Activated T-cell treated with anti-CD3 and anti-CD28 coated beads, Interleukin-2, amount 50 U/mL, for 72 hours (primary cell): Measurements from ENCODE around the gene DOC2A. TPM values are rescaled to one million over a fixed set of nuclear protein-coding genes. Genes with fewer than 3 reads are reported as not detected.

Experiments used
- ATAC-seq, 2 donors: fragments of 150-1000 bp; cut with Tn5 transposase; replicated peaks in 1 of 2; 2 replicates each; pipeline ENCODE4 v1.10.0; 2021; ENCODE audit warnings: moderate library complexity in 2 of 2, mild to moderate bottlenecking in 1 of 2
- DNase-seq, 2 donors: peaks; one replicate each; pipeline ENCODE4 v3.0.0; 2021 to 2022; ENCODE audit warnings: mixed read lengths in 1 of 2
- H3K27ac Mint-ChIP-seq: one replicate; pipeline ENCODE4 v1.8.0; 2022; ENCODE audit warnings: mild to moderate bottlenecking, moderate library complexity, mixed read lengths
- H3K27me3 Mint-ChIP-seq: one replicate; pipeline ENCODE4 v1.8.0; 2022; ENCODE audit warnings: low read depth, mixed read lengths
- H3K36me3 Mint-ChIP-seq, 2 donors: one replicate each; pipeline ENCODE4 v1.8.0; 2022; ENCODE audit warnings: mixed read lengths in 2 of 2, mild to moderate bottlenecking in 1 of 2; ENCODE audit not compliant: insufficient read depth in 2 of 2
- H3K4me1 Mint-ChIP-seq: one replicate; pipeline ENCODE4 v1.8.0; 2022; ENCODE audit warnings: low read depth, mixed read lengths
- H3K4me3 Mint-ChIP-seq, 2 donors: one replicate each; pipeline ENCODE4 v1.8.0; 2022; ENCODE audit warnings: mild to moderate bottlenecking in 2 of 2, mixed read lengths in 2 of 2, moderate library complexity in 2 of 2
- H3K9me3 Mint-ChIP-seq, 2 donors: one replicate each; pipeline ENCODE4 v1.8.0; 2022; ENCODE audit warnings: mixed read lengths in 2 of 2
- total RNA-seq, 2 donors: library from RNA; stranded (reverse); gene quantifications; one replicate each; pipeline ENCODE4 v1.2.3, GENCODE V29; 2022

The DOC2A gene
- total RNA-seq, 2 donors from 2014 or later: 0.43 TPM; not detected in 1

- Mint-ChIP-seq H3K27me3 (no peaks in the 10 kb centered on the region), H3K36me3 (peaks cover 1 to 5% of the 10 kb centered on the region in 2 donors), H3K4me3 (peak within 1 kb of the TSS; percentile 97 to 98), H3K27ac (peak within 1 kb of the TSS; percentile 92), H3K9me3 (no peaks in the 10 kb centered on the region), H3K4me1 (peaks cover 25% of the 10 kb centered on the region)
- peak; percentile 69 to 70 for ATAC-seq
- DNase-seq: peak; percentile 91 to 92
Observed at GRCh38 chr16:29995324-29995910, 15.4 kb downstream of the DOC2A start, which contains the start of gene HIRIP3. HIRIP3 (minus strand) TSS chr16:29995617; CDS start chr16:29995605, 12 bp downstream.

- Mint-ChIP-seq H3K4me3 (peak overlapping the region; percentile 97 to 98), H3K9me3 (no peaks in the 10 kb centered on the region), H3K36me3 (peaks cover 1 to 5% of the 10 kb centered on the region in 2 donors), H3K4me1 (peaks cover 25% of the 10 kb centered on the region), H3K27me3 (no peaks in the 10 kb centered on the region), H3K27ac (peak overlapping the region; percentile 92)
- ATAC-seq (peak in 1 of 2 donors; percentile 51), DNase-seq (peak in 1 of 2 donors; percentile 80)
Observed at GRCh38 chr16:29994600-29995323, 16.1 kb downstream of the DOC2A start.

GRCh38 chr16:29993903-29994599 lies 16.8 kb downstream of the DOC2A start:
- ATAC-seq (no peak), DNase-seq (no peak)
- Mint-ChIP-seq H3K27ac (peak overlapping the region; percentile 92), H3K9me3 (no peaks in the 10 kb centered on the region), H3K36me3 (peaks cover 1 to 4% of the 10 kb centered on the region in 2 donors), H3K27me3 (no peaks in the 10 kb centered on the region), H3K4me3 (peak overlapping the region; percentile 97 to 98), H3K4me1 (peaks cover 20% of the 10 kb centered on the region)

GRCh38 chr16:29993191-29993902 lies 17.5 kb downstream of the DOC2A start:
- Mint-ChIP-seq H3K36me3 (peaks cover 1 to 4% of the 10 kb centered on the region in 2 donors), H3K4me3 (peak overlapping the region in 1 of 2 donors; percentile 97), H3K27ac (no peak overlapping the region), H3K4me1 (peaks cover 20% of the 10 kb centered on the region), H3K27me3 (no peaks in the 10 kb centered on the region), H3K9me3 (no peaks in the 10 kb centered on the region)
- DNase-seq: no peak
- no peak for ATAC-seq

GRCh38 chr16:29992344-29992967 lies 18.4 kb downstream of the DOC2A start:
- no peak overlapping the region for H3K27ac Mint-ChIP-seq
- no peaks in the 10 kb centered on the region for H3K9me3 Mint-ChIP-seq
- peaks cover 1 to 4% of the 10 kb centered on the region in 2 donors for H3K36me3 Mint-ChIP-seq
- ATAC-seq (no peak), DNase-seq (no peak)
- peaks cover 20% of the 10 kb centered on the region for H3K4me1 Mint-ChIP-seq
- no peaks in the 10 kb centered on the region for H3K27me3 Mint-ChIP-seq
- H3K4me3 Mint-ChIP-seq: no peak overlapping the region

- H3K36me3 Mint-ChIP-seq: peaks cover 1 to 4% of the 10 kb centered on the region in 2 donors
- H3K9me3 Mint-ChIP-seq: no peaks in the 10 kb centered on the region
- H3K27ac Mint-ChIP-seq: no peak overlapping the region
- peaks cover 14% of the 10 kb centered on the region for H3K4me1 Mint-ChIP-seq
- DNase-seq (no peak), ATAC-seq (no peak)
- no peaks in the 10 kb centered on the region for H3K27me3 Mint-ChIP-seq
- no peak overlapping the region for H3K4me3 Mint-ChIP-seq
Observed at GRCh38 chr16:29991571-29991904, 19.3 kb downstream of the DOC2A start.

- DNase-seq (no peak), ATAC-seq (no peak)
- Mint-ChIP-seq H3K27me3 (no peaks in the 10 kb centered on the region), H3K4me1 (peaks cover 14% of the 10 kb centered on the region), H3K27ac (no peak overlapping the region), H3K9me3 (no peaks in the 10 kb centered on the region), H3K36me3 (peaks cover 1 to 2% of the 10 kb centered on the region in 2 donors), H3K4me3 (no peak overlapping the region)
Observed at GRCh38 chr16:29990883-29991570, 19.8 kb downstream of the DOC2A start.

GRCh38 chr16:29990034-29990433 lies 20.8 kb downstream of the DOC2A start:
- no peak overlapping the region for H3K4me3 Mint-ChIP-seq
- DNase-seq: no peak
- peaks cover 14% of the 10 kb centered on the region for H3K4me1 Mint-ChIP-seq
- no peaks in the 10 kb centered on the region for H3K36me3 Mint-ChIP-seq
- ATAC-seq: no peak
- no peak overlapping the region for H3K27ac Mint-ChIP-seq
- H3K9me3 Mint-ChIP-seq: no peaks in the 10 kb centered on the region
- no peaks in the 10 kb centered on the region for H3K27me3 Mint-ChIP-seq

- Mint-ChIP-seq H3K9me3 (no peaks in the 10 kb centered on the region), H3K4me3 (no peak overlapping the region), H3K4me1 (peaks cover 7% of the 10 kb centered on the region), H3K36me3 (no peaks in the 10 kb centered on the region), H3K27ac (no peak overlapping the region), H3K27me3 (no peaks in the 10 kb centered on the region)
- ATAC-seq (no peak), DNase-seq (no peak)
Observed at GRCh38 chr16:29989111-29989858, 21.5 kb downstream of the DOC2A start.

GRCh38 chr16:29988346-29989075 lies 22.3 kb downstream of the DOC2A start:
- peaks cover 3% of the 10 kb centered on the region in 2 donors for H3K36me3 Mint-ChIP-seq
- no peak overlapping the region for H3K4me3 Mint-ChIP-seq

GRCh38 chr16:29987371-29988085 lies 23.3 kb downstream of the DOC2A start:
- Mint-ChIP-seq H3K4me1 (no peaks in the 10 kb centered on the region), H3K27ac (no peak overlapping the region), H3K36me3 (peaks cover 3 to 6% of the 10 kb centered on the region in 2 donors), H3K27me3 (no peaks in the 10 kb centered on the region), H3K9me3 (no peaks in the 10 kb centered on the region), H3K4me3 (no peak overlapping the region)
- ATAC-seq (no peak), DNase-seq (no peak)

More at GRCh38 chr16:29988346-29989075, 22.3 kb downstream of the DOC2A start:
- Mint-ChIP-seq H3K27ac (no peak overlapping the region), H3K27me3 (no peaks in the 10 kb centered on the region), H3K4me1 (no peaks in the 10 kb centered on the region), H3K9me3 (no peaks in the 10 kb centered on the region)
- ATAC-seq: no peak
- no peak for DNase-seq
